ENCODE results near the gene TBCE.

TBCE gene

DNA sequence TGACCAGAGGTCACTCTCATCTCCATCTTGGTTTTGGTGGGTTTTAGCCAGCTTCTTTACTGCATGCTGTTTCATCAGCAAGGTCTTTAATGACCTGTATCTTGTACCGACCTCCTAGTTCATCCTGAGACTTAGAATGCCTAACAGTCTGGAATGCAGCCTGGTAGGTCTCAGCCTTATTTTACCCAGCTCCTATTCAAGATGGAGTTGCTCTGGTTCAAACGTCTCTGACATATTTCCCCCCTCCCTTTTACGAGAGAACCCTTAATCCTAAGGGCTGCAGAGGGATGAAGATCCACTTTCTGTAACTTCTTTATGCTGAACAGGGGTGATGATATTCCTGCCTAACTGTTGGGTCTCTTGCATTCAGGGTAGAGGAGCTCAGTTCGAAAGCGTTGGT, 43.2 kb downstream of the TBCE start:
- no peak for DNase-seq

DNA sequence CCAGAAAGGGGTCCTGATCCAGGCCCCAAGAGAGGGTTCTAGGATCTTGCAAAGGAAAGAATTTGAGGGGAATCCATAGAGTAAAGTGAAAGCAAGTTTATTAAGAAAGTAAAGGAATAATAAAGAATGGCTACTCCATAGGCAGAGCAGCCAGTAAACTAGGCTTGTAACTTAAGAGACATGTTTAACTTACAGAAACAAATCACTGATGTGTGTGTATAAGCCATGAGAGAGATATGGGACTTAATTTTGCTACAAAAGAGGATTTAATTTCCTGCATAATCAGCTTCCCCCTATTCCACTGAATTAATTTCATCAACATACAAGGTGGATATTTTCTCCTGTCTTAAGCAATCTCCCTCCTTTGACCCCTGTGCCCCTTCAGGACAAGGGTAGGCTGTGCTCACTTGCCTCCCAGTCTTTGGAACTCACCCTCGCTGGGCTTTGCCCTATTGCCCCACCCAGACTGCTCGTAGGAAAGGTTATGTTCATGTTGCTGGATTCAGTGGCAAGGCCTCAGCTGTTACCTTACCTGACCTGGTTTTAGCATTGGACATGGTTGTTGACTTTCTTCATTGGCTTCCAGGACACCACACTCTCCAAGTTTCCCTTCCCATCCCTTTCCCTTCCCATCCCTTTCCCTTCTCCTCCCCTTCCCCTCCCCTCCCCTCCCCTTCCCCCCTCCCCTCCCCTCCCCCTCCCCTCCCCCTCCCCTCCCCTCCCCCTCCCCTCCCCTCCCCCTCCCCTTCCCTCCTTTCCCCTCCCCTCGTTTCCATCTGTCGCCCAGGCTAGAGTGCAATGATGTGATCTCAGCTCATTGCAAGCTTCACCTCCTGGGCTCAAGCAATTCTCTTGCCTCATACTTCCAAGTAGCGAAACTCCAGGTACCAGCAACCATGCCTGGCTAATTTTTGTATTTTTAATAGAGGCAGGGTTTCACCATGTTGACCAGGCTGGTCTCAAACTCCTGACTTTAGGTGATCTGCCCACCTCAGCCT, 44.6 kb downstream of the TBCE start:
- peak in 1 of 5 experiments; percentile 8 for DNase-seq

DNA sequence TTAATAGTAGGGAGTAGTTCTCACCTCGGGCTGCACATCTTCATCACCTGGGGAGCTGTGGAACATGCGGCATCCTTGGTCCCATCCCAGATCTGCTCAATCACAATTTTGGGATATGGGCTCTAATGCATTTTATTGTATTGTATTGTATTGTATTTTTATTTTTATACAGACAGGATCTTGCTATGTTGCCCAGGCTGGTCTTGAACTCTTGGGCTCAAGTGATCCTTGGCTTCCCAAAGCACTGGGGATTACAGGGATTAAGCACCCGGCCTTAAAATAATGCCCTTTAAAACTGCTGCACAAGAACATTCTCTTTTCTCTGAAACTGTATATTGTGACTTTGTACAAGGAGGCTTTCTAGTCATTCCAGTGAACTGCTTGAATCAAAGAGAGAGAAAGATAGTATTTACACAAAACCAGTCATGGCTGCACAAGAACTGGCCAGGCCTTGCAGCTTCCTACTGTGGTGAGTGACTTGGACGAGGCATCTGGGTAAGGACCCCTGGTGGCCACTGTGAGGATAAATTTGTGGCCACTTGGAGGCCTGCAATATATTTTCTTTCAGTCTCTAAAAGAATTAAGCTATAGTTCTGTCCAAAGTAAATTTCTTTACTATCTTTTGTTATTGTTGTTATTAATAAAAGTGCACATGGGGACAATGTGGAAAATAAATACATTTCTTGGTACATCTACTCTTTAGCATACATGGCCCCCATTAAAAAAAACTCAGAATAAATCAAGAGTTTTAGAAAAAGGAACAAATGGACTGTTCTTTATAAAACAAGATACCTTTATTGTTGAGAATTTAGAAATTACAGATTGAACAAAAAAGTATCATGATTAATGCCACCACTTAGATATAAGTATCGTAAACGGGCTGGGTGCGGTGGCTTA, 48.0 kb downstream of the TBCE start:
- peak in 4 of 5 experiments; percentile 17 to 78 (median 39) for DNase-seq

DNA sequence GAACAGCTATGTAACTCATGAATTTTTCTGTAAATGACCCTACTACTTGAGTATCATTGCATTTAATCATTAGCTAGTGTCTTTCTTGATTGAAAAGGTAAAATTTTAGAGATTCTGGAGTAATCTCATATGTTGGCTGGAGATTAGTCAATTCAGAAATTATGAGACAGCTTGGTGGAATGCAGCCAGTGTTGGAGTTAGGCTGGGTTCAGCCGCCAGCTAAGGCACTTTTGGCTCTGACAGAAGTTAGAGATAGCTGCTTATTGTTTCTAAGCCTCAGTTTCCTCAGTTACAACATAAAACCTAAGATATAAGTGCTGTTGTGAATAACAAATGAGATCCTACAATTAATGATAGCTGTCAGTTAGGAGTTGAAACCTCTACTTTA, 49.4 kb downstream of the TBCE start:
- no peak for DNase-seq

GRCh38 chr1:235417086-235417697, 50.0 kb downstream of the TBCE start:
- DNase-seq = peak in 4 of 5 experiments; percentile 20 to 61 (median 35)

- DNase-seq = no peak
These were observed 54.5 kb downstream of the TBCE start for GRCh38 chr1:235421751-235422150.

GRCh38 chr1:235423214-235423652, 56.0 kb downstream of the TBCE start:
- DNase-seq = peak in 1 of 5 experiments; percentile 35

DNA sequence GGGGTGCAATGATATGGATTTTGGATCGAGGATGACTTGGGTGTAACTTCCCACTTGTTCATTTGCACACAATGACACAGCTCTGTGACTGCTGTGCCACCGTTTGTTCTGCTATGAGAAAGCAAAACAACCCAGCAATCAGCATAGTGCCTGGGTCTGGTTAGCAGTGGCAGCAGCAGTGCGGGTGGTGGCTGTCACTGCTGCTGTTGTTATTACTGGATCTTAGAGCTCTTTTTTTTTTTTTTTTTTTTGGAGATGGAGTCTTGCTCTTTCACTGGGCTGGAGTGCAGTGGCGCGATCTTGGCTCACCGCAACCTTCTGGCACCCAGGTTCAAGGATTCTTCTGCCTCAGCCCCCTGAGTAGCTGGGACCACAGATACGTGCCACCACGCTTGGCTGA, 56.9 kb downstream of the TBCE start:
- peak in 1 of 5 experiments; percentile 31 for DNase-seq

DNA sequence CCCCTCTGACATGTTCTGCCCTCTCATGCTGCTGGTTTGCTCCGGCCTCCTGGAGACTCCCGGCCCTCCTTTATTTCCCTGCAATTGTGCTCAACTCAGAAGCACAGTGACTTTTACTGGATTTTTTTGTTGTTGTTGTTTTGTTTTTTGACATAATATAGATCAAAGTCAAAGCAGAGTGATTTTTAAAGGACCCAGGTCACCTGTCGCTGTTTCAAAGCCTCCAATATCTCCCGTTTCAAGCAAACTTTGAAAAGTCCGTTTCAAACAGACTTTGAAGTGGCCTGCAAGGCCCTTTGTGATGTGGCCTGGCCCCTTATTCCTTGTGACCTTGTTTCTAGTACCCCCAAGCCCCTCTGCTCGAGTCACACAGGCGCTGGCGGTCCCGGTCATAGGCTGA, 58.1 kb downstream of the TBCE start:
- DNase-seq = no peak

- no peak for DNase-seq
These were observed 58.9 kb downstream of the TBCE start for GRCh38 chr1:235426143-235426542.

GRCh38 chr1:235426680-235427079, 59.5 kb downstream of the TBCE start:
- DNase-seq = no peak

GRCh38 chr1:235427447-235427846, 60.2 kb downstream of the TBCE start:
- no peak for DNase-seq

DNA sequence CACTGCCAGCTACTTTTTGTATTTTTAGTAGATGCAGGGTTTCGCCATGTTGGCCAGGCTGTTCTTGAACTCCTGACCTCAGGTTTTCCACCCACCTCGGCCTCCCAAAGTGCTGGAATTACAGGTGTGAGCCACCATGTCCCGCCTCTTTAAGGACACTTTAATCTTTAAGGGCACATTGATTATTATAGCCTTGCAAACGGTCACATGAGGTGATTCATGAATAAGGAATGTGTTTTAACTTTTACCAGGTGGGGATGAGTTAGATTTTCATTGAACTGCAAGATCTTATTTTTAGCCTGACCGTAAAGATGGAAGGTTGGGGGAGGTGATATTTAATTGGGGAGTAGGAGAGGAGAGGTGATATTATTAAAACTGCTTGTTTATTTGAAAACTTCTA, 61.9 kb downstream of the TBCE start:
- no peak for DNase-seq

- DNase-seq = no peak
These were observed 63.8 kb downstream of the TBCE start for GRCh38 chr1:235430991-235431390.

DNA sequence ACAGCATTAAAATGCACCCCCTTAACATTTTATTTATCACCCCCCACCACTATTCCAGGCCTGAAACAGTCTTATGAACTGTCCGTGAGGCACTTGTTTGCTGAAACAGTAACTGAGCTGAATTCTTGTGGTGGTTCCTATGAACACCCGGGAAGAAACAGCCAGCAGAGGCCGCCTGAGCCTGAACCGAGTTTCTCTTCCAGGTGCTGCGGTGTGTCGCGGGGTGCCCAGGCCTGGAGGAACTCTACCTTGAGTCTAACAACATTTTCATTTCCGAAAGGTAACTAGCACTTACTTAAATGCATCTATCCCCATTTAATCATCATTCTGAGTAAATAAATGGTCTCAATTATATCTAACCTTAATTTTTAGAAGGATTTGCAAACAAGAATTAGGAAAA, 66.8 kb downstream of the TBCE start:
- no peak for DNase-seq

DNA sequence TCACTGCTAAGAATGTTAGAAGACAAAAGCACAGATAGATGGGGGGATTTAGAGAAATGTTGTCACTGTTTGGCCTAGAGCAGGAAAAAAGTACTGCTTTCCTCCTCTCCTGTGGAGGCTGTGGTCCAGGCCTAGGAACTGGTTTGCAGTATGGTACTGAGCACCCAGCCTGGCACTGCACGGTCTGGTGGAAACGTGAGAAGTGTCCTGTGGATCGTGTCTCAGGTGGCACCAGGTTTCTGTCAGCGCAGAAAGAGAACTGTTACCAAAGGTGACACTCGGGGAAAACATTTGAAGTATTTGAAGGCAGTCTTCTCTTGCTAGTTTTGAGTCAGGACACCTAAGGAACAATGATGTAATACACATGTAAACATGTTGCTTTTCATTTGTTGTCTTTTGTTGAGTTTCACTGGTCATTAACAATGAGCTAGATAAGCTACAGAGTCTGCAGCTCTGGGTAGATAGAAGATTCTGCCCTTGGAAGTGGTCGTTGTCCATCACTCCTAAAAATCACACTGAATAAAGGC, 74.0 kb downstream of the TBCE start:
- no peak for DNase-seq

DNA sequence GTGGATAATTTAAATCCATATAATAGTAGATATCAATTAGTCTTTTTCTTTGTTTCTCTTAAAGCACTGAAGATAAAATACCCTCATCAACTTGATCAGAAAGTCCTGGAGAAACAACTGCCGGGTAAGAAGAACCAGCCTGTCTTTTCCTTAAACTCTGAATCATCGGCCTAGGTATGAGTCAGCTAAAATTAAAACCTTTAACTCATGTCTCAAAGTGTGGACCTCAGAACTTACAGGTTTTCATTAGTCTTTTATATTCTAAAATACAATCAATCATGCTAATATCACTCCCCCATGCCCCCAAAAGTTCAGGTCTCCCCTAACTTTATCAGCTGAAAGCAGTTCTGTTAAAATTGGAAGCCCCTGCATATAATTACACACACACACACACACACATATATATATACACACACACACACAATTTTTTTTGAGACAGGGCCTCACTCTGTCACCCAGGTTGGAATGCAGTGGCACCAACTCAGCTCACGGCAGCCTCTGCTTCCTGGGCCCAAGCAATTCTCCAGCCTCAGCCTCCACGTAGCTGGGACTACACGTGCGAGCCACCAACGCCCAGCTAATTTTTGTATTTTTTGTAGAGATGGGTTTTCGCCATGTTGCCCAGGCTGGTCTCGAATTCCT, 75.7 kb downstream of the TBCE start:
- DNase-seq = no peak

DNA sequence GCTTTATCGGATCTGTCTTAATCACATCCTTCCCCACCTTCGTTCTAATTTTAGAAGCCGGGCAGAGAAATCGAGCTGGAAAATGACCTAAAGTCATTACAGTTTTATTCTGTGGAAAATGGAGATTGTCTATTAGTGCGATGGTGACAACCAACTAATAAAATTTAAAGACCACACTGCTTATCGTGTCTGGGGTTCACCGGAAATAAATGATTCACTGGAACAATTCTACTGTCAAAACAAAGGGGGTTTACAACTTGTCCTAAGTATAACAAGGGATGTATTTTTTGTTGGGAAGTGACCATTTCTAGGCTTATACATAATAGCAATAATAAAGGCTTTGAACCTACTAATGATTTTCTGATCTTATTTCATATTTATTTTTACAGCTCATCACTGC, 81.4 kb downstream of the TBCE start:
- no peak for DNase-seq

DNA sequence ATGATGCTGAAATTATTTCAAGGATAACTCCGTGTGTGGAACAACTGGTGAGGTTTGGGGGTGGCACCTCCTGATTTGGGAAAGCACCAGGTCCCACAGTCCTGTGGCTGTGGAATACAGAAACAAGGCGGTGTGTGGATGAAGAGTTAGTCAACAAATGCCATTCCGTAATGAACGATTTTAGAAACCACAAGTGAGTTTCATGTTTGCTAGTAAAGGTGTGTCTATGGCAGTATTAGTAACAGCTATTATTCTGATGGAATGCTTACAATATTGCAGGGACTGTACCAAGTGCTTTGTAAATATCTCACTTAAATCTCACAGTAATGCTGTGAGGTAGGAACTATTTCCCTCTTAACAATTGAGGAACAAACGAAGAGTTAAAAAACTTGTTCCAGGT, 83.2 kb downstream of the TBCE start:
- DNase-seq = no peak

DNA sequence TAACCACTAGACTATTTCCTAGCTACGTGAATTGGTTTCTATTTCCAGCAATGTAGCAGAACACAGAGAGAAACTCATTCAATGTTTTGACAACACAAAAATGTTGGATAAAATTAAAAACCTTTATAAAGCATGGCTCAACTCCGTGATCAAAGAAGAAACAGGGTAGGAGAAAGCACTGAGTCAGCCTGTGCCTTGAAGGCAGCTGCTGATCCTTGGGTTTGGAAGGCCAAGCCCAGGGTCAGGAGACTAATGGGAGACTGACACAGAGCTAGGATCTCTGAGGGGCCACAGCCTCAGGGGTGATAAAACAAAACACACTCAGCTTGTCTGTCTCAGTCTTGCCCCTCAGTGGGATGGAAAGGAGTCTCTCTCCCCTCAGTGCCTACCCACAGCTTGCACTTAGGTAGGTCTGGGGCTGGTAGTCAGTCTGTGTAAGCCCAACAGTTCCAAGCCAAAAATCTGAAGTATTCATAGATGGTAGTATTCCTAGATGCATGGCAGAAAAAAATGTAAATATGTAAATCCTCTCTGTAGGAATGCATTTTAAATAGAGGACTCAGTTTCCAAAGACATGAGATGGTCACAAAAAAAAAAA, 83.8 kb downstream of the TBCE start:
- DNase-seq = no peak

GRCh38 chr1:235454021-235454420, 86.8 kb downstream of the TBCE start:
- DNase-seq = no peak

DNA sequence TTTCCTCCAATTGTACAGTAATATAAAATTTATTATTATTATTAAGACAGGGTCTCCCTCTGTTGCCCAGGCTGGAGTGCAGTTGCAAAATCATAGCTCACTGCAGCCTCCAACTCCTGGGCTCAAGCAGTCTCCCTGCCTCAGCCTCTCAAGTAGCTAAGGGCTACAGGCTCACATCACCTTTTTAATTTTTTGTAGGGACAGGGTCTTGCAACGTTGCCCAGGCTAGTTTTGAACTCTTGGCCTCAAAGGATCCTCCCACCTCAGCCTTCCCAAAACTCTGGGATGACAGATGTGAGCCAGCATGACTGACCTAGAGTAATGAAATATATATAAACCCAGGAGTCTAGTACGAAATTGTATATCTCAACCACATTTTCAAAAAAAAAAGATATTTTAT, 87.9 kb downstream of the TBCE start:
- DNase-seq = no peak
